CD4-positive, alpha-beta T cell (primary cell): ENCODE data around the gene RASSF10. TPM values are rescaled to one million over a fixed set of nuclear protein-coding genes. Genes with fewer than 3 reads are reported as not detected.

ENCODE experiments used
- ATAC-seq: fragments of 200-7000 bp; cut with Tn5 transposase; one replicate; pipeline ENCODE4 v1.10.0; 2022; ENCODE audit warnings: mild to moderate bottlenecking; ENCODE audit not compliant: poor library complexity
- CTCF ChIA-PET: fragments of 350-600 bp; sonication (Branson Sonifier 250); formaldehyde crosslinking; loops from one replicate; lab custom pipeline; 2021; ENCODE audit warnings: antibody characterized with exemption, inconsistent platforms; lab: Charles Lee
- POLR2A ChIA-PET: fragments of 350-600 bp; sonication (Branson Sonifier 250); formaldehyde crosslinking; loops from one replicate; lab custom pipeline; 2021; ENCODE audit warnings: antibody characterized with exemption, inconsistent platforms; lab: Charles Lee
- DNase-seq, 14 experiments: peaks; one replicate each; pipeline ENCODE4 v3.0.0-alpha.2; 2013 to 2020; ENCODE audit warnings: mixed read lengths in 2 of 14
- H3K27ac ChIP-seq, 2 donors: one replicate each; pipeline versions ENCODE4 v1.5.1 to v1.7.0; 2013; ENCODE audit warnings: low read length in 2 of 2, low read depth in 1 of 2, mild to moderate bottlenecking in 1 of 2
- H3K27me3 ChIP-seq, 2 experiments: 1 replicate in 1 of 2; 2 replicates in 1 of 2; pipeline versions ENCODE4 v1.6.1 to v1.7.0; 2013; ENCODE audit warnings: low read length in 2 of 2, control low read depth in 1 of 2, mild to moderate bottlenecking in 1 of 2, moderate library complexity in 1 of 2; ENCODE audit not compliant: insufficient read depth in 2 of 2, control insufficient read depth in 1 of 2
- H3K36me3 ChIP-seq: one replicate; pipeline ENCODE4 v1.6.1; 2013; ENCODE audit warnings: low read length, control low read depth; ENCODE audit not compliant: insufficient read depth
- H3K4me1 ChIP-seq: one replicate; pipeline ENCODE4 v1.6.1; 2013; ENCODE audit warnings: low read length, control low read depth; ENCODE audit not compliant: insufficient read depth
- H3K4me3 ChIP-seq: one replicate; pipeline ENCODE4 v1.5.1; 2013; ENCODE audit warnings: mild to moderate bottlenecking, low read length, moderate library complexity
- H3K9me3 ChIP-seq, 2 experiments: 1 replicate in 1 of 2; 2 replicates in 1 of 2; pipeline versions ENCODE4 v1.6.1 to v1.7.0; 2013; ENCODE audit warnings: low read length in 2 of 2, mild to moderate bottlenecking in 2 of 2, control low read depth in 1 of 2, moderate library complexity in 1 of 2; ENCODE audit not compliant: control insufficient read depth in 1 of 2, insufficient read depth in 1 of 2
- H3K27ac Mint-ChIP-seq: one replicate; pipeline ENCODE4 v1.8.0; 2020; ENCODE audit warnings: mixed read lengths
- H3K27me3 Mint-ChIP-seq: one replicate; pipeline ENCODE4 v1.8.0; 2021; ENCODE audit warnings: mixed read lengths
- H3K36me3 Mint-ChIP-seq: one replicate; pipeline ENCODE4 v1.8.0; 2021; ENCODE audit warnings: low read depth, mixed read lengths
- H3K4me1 Mint-ChIP-seq: one replicate; pipeline ENCODE4 v1.8.0; 2021; ENCODE audit warnings: low read depth, mixed read lengths
- H3K4me3 Mint-ChIP-seq: one replicate; pipeline ENCODE4 v1.8.0; 2020; ENCODE audit warnings: mild to moderate bottlenecking, mixed read lengths
- H3K9me3 Mint-ChIP-seq: one replicate; pipeline ENCODE4 v1.8.0; 2020; ENCODE audit warnings: mixed read lengths
- intact Hi-C, 2 experiments: fragments of 100-400 bp; cut with DNase I in 1 of 2; cut with micrococcal nuclease in 1 of 2; formaldehyde crosslinking; loops; one replicate each; pipeline versions ENCODE4 v1.15.1 to v1.9.0; 2023 to 2025; cut with DNase I, micrococcal nuclease
- total RNA-seq, 174 experiments: library from RNA in 2 of 174; stranded (reverse) in 2 of 174; gene quantifications; one replicate each; pipeline ENCODE4 v1.2.3 and lab custom pipeline; 2021 to 2026
- TF ChIP-seq, protein P1 (sequence below): fragments of 200-600 bp; IDR thresholded peaks from one replicate; pipeline ENCODE4 v1.8.0; 2022; ENCODE audit warnings: antibody characterized with exemption, mild to moderate bottlenecking

RASSF10 gene
- total RNA-seq, 2 experiments from 2014 or later, result not detected

DNA sequence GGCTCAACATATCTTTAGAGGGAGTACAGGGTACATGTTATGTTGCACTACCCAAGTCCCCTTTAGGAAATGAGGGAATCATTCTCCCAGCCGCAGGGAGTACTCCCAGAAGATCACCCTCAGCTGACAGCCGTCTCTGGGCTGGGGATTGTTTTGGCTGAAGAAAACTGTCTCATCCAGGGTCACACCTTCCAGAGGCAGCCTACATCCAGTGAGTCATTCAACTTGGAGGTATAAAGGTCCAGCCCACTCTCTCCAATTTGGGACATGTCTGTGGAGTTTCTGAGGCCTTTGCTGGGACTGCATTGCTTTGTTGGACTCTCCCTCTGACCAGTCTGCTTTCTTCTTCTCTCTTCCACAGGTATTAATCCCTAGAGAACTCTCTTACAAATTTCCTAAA lies 42.1 kb downstream of the RASSF10 start:
- CTCF ChIA-PET, result no interaction called here
- intact Hi-C loops, result no loop called here
- Histone ChIP-seq H3K4me1 (peaks cover 4% of the 10 kb centered on the region), H3K9me3 (peaks cover 0 to 7% of the 10 kb centered on the region in 2 experiments), H3K36me3 (no peaks in the 10 kb centered on the region), H3K27ac (no peak overlapping the region), H3K4me3 (no peak overlapping the region), H3K27me3 (peaks cover 0 to 11% of the 10 kb centered on the region in 2 experiments)
- Mint-ChIP-seq H3K27ac (no peak overlapping the region), H3K36me3 (no peaks in the 10 kb centered on the region), H3K27me3 (peaks cover 27% of the 10 kb centered on the region), H3K9me3 (no peaks in the 10 kb centered on the region), H3K4me3 (no peak overlapping the region), H3K4me1 (no peaks in the 10 kb centered on the region)
- no peak for DNase-seq
- no peak for ATAC-seq
- TF ChIP-seq, protein P1, sequence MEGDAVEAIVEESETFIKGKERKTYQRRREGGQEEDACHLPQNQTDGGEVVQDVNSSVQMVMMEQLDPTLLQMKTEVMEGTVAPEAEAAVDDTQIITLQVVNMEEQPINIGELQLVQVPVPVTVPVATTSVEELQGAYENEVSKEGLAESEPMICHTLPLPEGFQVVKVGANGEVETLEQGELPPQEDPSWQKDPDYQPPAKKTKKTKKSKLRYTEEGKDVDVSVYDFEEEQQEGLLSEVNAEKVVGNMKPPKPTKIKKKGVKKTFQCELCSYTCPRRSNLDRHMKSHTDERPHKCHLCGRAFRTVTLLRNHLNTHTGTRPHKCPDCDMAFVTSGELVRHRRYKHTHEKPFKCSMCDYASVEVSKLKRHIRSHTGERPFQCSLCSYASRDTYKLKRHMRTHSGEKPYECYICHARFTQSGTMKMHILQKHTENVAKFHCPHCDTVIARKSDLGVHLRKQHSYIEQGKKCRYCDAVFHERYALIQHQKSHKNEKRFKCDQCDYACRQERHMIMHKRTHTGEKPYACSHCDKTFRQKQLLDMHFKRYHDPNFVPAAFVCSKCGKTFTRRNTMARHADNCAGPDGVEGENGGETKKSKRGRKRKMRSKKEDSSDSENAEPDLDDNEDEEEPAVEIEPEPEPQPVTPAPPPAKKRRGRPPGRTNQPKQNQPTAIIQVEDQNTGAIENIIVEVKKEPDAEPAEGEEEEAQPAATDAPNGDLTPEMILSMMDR, result no peak
- POLR2A ChIA-PET, result no interaction called here

DNA sequence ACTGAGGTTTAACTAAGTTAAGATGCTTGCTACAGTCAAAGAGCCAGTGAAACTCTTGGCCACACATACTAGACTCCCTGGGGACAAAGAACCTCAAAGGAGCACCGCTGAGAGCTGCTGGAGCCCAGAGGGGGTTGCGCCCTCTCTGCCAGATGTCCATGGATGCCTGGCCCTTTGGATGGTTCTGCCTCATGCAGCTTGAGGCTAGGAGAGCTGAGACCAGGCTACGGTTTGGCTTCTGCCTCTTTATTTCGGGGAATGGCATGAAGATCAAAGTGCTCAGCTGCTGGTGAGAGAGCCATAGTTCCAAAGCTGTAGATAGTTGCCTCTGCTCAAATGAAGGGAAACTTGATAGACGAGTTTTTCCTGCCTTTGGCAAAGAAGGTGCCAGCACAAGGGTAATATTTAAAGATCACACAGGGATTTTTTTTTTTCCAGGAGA lies 43.0 kb downstream of the RASSF10 start:
- Histone ChIP-seq H3K36me3 (no peaks in the 10 kb centered on the region), H3K4me3 (no peak overlapping the region), H3K27me3 (peaks cover 0 to 11% of the 10 kb centered on the region in 2 experiments), H3K27ac (no peak overlapping the region), H3K9me3 (peaks cover 0 to 7% of the 10 kb centered on the region in 2 experiments), H3K4me1 (peaks cover 4% of the 10 kb centered on the region)
- ChIA-PET POLR2A (no interaction called here), CTCF (no interaction called here)
- H3K9me3 Mint-ChIP-seq, result no peaks in the 10 kb centered on the region
- no peak overlapping the region for H3K27ac Mint-ChIP-seq
- intact Hi-C loops, result no loop called here
- H3K27me3 Mint-ChIP-seq, result peaks cover 27% of the 10 kb centered on the region
- H3K4me1 Mint-ChIP-seq, result no peaks in the 10 kb centered on the region
- ATAC-seq (no peak), DNase-seq (no peak)
- no peaks in the 10 kb centered on the region for H3K36me3 Mint-ChIP-seq
- TF ChIP-seq, protein P1, result no peak
- no peak overlapping the region for H3K4me3 Mint-ChIP-seq

DNA sequence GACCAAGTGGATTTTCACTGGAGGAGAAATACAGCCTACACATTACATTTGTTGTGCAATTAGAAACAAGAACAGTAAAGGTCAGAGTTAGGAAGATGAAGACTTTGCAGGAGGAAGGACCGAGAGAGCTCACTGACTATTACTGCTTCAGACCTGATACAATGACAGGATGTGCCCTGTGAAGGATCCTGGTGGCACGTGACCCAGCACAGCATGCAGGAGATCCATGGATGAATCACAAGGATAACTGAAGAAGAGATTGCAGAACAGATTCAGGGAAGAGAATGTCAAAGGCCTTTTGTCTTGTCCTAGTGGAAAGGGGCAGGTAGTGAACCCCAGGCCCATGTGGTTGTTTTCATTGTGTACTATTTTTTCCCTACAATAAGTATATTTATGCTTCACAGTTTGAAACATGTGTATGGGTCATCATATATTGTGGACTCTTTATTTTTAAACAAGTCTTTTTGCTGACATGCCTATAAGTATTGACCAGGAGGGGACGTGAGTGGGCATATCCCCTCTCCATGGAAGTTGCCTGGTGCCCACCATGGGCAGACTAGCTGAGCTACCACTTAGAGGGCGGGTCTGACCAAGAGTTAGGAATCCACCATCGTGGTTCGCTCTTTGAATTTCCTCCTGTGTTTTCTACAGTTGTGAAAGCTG lies 44.3 kb downstream of the RASSF10 start:
- H3K36me3 ChIP-seq, result no peaks in the 10 kb centered on the region
- TF ChIP-seq, protein P1, result no peak
- H3K4me3 ChIP-seq, result no peak overlapping the region
- H3K27me3 ChIP-seq, result peaks cover 0 to 11% of the 10 kb centered on the region in 2 experiments
- Mint-ChIP-seq H3K27me3 (peaks cover 34% of the 10 kb centered on the region), H3K36me3 (no peaks in the 10 kb centered on the region), H3K4me3 (no peak overlapping the region), H3K9me3 (no peaks in the 10 kb centered on the region), H3K27ac (no peak overlapping the region), H3K4me1 (no peaks in the 10 kb centered on the region)
- intact Hi-C loops, result no loop called here
- ATAC-seq (no peak), DNase-seq (no peak)
- ChIA-PET POLR2A (no interaction called here), CTCF (no interaction called here)
- peaks cover 4% of the 10 kb centered on the region for H3K4me1 ChIP-seq
- H3K27ac ChIP-seq, result no peak overlapping the region
- peaks cover 0 to 7% of the 10 kb centered on the region in 2 experiments for H3K9me3 ChIP-seq
